Upper lobe of left lung (tissue), 6 donors: ENCODE data around the gene GOT1. TPM values are rescaled to one million over a fixed set of nuclear protein-coding genes. Genes with fewer than 3 reads are reported as not detected.

Experiments
- ATAC-seq, 2 donors: fragments of 200-7000 bp; cut with Tn5 transposase; one replicate each; pipeline ENCODE4 v1.9.1; 2022; ENCODE audit warnings: mild to moderate bottlenecking in 2 of 2, moderate library complexity in 2 of 2; ENCODE audit not compliant: low FRiP score in 2 of 2
- DNase-seq, 2 donors: peaks; one replicate each; pipeline ENCODE4 v3.0.0-alpha.2; 2019 to 2020
- H3K27ac ChIP-seq, 4 donors: fragments of 200-600 bp; sonication (generic); one replicate each; pipeline ENCODE4 v1.5.1; 2016 to 2019
- H3K27me3 ChIP-seq, 4 donors: fragments of 200-600 bp; sonication (generic); one replicate each; pipeline ENCODE4 v1.5.1; 2017 to 2019
- H3K36me3 ChIP-seq, 4 donors: fragments of 200-600 bp; sonication (generic); one replicate each; pipeline ENCODE4 v1.5.1; 2016 to 2019
- H3K4me1 ChIP-seq, 4 donors: fragments of 200-600 bp; sonication (generic); one replicate each; pipeline ENCODE4 v1.5.1; 2018 to 2019
- H3K4me3 ChIP-seq, 4 donors: fragments of 200-600 bp; sonication (generic); one replicate each; pipeline ENCODE4 v1.5.1; 2017 to 2019; ENCODE audit warnings: mild to moderate bottlenecking in 2 of 4, moderate library complexity in 1 of 4
- H3K9me3 ChIP-seq, 4 donors: fragments of 200-600 bp; sonication (generic); one replicate each; pipeline ENCODE4 v1.5.1; 2018 to 2019
- EP300 ChIP-seq, 4 donors: sonication (generic); formaldehyde crosslinking; IDR thresholded peaks; one replicate each; pipeline ENCODE4 v1.5.1; 2017; ENCODE audit warnings: antibody characterized with exemption in 4 of 4, control low read depth in 2 of 4
- POLR2A ChIP-seq, 4 donors: fragments of 450-650 bp; IDR thresholded peaks; one replicate each; pipeline ENCODE4 v1.5.1; 2016 to 2017; ENCODE audit warnings: antibody characterized with exemption in 4 of 4, mild to moderate bottlenecking in 2 of 4
- POLR2AphosphoS5 ChIP-seq, 2 donors: sonication (generic); formaldehyde crosslinking; IDR thresholded peaks; one replicate each; pipeline ENCODE4 v1.5.1; 2017; ENCODE audit warnings: antibody characterized with exemption in 2 of 2
- WGBS, 2 donors: methylation state at CpG; one replicate each; pipeline ENCODE4 v1.1.5; 2017 to 2018; 5-methylcytosine and 5-hydroxymethylcytosine counted together
- total RNA-seq, 6 donors: library from RNA; depleted of rRNA in 4 of 6; stranded (reverse); fragments of >200 nt in 4 of 6; gene quantifications; one replicate each; pipeline versions ENCODE4 v1.1.0 to v1.2.1, GENCODE V29; 2016 to 2021
- TF ChIP-seq, protein P1 (sequence below), 6 experiments: fragments of 450-650 bp in 4 of 6; fragments of 200-600 bp in 2 of 6; sonication (generic) in 2 of 6; IDR thresholded peaks; one replicate each; pipeline ENCODE4 v1.5.1; 2016 to 2019; ENCODE audit warnings: antibody characterized with exemption in 6 of 6
- donor health status: DM: no; HTN: no; CAD: no; lungs with moderate emphysema.
- donor health status: DM: no; HTN: yes; CAD: no; lungs with severe emphysema.

Gene GOT1
- 10 to 100 TPM; 13.1 to 46.8 (median 25.7) TPM for total RNA-seq

- peak; percentile 99 for ATAC-seq
- DNase-seq, result peak; percentile 96 to 97
- TF ChIP-seq, protein P1, sequence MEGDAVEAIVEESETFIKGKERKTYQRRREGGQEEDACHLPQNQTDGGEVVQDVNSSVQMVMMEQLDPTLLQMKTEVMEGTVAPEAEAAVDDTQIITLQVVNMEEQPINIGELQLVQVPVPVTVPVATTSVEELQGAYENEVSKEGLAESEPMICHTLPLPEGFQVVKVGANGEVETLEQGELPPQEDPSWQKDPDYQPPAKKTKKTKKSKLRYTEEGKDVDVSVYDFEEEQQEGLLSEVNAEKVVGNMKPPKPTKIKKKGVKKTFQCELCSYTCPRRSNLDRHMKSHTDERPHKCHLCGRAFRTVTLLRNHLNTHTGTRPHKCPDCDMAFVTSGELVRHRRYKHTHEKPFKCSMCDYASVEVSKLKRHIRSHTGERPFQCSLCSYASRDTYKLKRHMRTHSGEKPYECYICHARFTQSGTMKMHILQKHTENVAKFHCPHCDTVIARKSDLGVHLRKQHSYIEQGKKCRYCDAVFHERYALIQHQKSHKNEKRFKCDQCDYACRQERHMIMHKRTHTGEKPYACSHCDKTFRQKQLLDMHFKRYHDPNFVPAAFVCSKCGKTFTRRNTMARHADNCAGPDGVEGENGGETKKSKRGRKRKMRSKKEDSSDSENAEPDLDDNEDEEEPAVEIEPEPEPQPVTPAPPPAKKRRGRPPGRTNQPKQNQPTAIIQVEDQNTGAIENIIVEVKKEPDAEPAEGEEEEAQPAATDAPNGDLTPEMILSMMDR (IDR thresholded peaks at IDR 0.05), result peak in 1 of 6 experiments; percentile 16
- TF ChIP-seq EP300 (IDR thresholded peaks at IDR 0.05), result peak in 1 of 4 donors; percentile 44
- peak in 3 of 4 donors; percentile 66 to 91 (median 69) for TF ChIP-seq POLR2A (IDR thresholded peaks at IDR 0.05)
- peak; percentile 83 to 88 for TF ChIP-seq POLR2AphosphoS5 (IDR thresholded peaks at IDR 0.05)
- 0 to 5% methylated on average over 13 to 34 of the region's 59 CpGs for WGBS, 2 donors
- peak within 1 kb of the TSS; percentile 56 to 88 (median 72) for H3K4me3 ChIP-seq
- H3K9me3 ChIP-seq, result no peaks in the 10 kb centered on the region
- H3K36me3 ChIP-seq, result peaks cover 0 to 13% (median 0%) of the 10 kb centered on the region in 4 donors
- no peaks in the 10 kb centered on the region for H3K27me3 ChIP-seq
- H3K27ac ChIP-seq, result peak within 1 kb of the TSS; percentile 81 to 93 (median 92)
- H3K4me1 ChIP-seq, result peaks cover 9 to 21% (median 15%) of the 10 kb centered on the region in 4 donors
Measured at GRCh38 chr10:99430451-99431189, at the start of gene GOT1. TSS of gene GOT1 (minus strand) at chr10:99430624. CDS start at chr10:99430565, 59 bp downstream.

- no peak for ATAC-seq
- no peaks in the 10 kb centered on the region for H3K36me3 ChIP-seq
- TF ChIP-seq, protein P1 (IDR thresholded peaks at IDR 0.05), result no peak
- TF ChIP-seq POLR2AphosphoS5 (IDR thresholded peaks at IDR 0.05) (no peak), EP300 (IDR thresholded peaks at IDR 0.05) (no peak), POLR2A (IDR thresholded peaks at IDR 0.05) (no peak)
- WGBS, 2 donors, result 56 to 71% methylated on average over 5 of the region's 5 CpGs
- no peak overlapping the region for H3K27ac ChIP-seq
- H3K27me3 ChIP-seq, result no peaks in the 10 kb centered on the region
- peaks cover 0 to 2% (median 0%) of the 10 kb centered on the region in 4 donors for H3K4me1 ChIP-seq
- no peak for DNase-seq
- H3K9me3 ChIP-seq, result no peaks in the 10 kb centered on the region
- H3K4me3 ChIP-seq, result no peak overlapping the region
Measured at GRCh38 chr10:99470327-99470726, 39.9 kb upstream of the GOT1 start.

DNA sequence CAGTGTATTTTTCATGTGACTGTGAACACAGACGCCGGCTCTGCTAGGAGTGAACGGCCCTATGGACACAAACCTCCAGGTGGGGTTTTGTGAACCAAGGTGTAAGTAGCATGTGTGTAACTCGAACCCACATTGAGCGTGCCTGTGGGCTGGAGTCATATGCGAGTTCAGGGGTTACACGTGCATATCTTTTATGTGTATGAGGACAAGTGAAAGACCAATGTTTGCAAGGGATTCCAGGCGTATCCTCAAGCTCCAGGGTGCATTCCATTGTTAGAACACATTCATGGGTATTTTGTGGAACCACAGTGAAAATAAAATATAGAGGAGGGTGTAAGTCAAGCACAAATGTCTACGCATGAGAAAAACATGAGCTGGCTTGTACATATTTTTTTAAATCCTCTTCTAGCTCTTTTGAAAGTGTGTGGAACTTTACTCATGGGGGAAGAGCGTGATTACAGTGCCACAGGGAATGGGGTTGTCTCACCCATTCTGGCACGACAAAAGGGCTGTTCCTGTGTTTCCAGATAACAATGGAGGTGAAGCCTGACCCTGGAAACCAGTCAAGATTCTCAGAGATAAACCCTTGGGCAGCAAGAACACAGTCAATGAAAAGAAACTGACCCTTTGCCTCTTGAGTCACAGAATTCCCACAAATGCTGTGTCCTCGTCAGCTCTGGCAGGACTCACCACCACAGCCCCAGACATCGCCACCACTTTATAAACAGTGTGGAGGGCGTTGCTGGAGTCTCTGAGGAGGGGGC is 37.0 kb upstream of the GOT1 start:
- no peaks in the 10 kb centered on the region for H3K9me3 ChIP-seq
- H3K27me3 ChIP-seq, result no peaks in the 10 kb centered on the region
- TF ChIP-seq POLR2AphosphoS5 (IDR thresholded peaks at IDR 0.05) (peak; percentile 4 to 45), POLR2A (IDR thresholded peaks at IDR 0.05) (no peak), EP300 (IDR thresholded peaks at IDR 0.05) (peak in 1 of 4 donors; percentile 32)
- TF ChIP-seq, protein P1 (IDR thresholded peaks at IDR 0.05), result no peak
- ATAC-seq, result peak in 1 of 2 donors; percentile 62
- H3K4me3 ChIP-seq, result no peak overlapping the region
- H3K4me1 ChIP-seq, result peaks cover 0 to 2% (median 0%) of the 10 kb centered on the region in 4 donors
- 67 to 71% methylated on average over 14 of the region's 14 CpGs for WGBS, 2 donors
- H3K36me3 ChIP-seq, result no peaks in the 10 kb centered on the region
- no peak for DNase-seq
- peak overlapping the region; percentile 7 to 55 (median 44) for H3K27ac ChIP-seq

DNA sequence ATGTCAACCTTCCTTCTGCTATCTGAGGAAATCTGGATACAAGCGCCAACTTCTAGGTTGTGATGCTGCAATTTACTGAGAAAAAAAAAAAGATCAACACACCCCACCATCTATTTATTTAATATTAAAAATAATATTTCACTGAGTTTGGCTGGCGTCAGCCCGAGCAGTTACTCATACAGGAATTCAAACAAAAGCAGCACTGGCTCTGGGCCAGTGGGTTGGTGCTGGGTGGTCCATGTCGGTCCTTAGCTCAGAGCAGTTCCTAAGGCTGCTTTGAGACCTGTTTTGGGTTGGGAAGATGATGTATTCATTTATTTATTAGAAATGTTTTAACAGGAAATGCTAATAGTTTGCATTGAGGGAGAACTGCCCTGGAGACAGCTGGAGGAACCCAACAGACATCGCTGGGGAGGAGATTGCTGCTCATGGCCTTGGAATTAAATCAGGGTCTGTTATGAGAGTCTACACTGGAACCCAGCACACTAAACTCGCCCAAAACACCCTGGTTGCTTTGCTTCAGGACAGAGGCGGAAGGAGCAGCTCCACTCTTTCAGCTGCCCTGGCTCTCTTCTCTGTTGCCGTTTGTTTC is 36.3 kb upstream of the GOT1 start:
- H3K36me3 ChIP-seq, result no peaks in the 10 kb centered on the region
- no peak overlapping the region for H3K4me3 ChIP-seq
- H3K4me1 ChIP-seq, result peaks cover 0 to 2% (median 0%) of the 10 kb centered on the region in 4 donors
- DNase-seq (no peak), ATAC-seq (no peak)
- peak overlapping the region in 3 of 4 donors; percentile 40 to 55 (median 47) for H3K27ac ChIP-seq
- no peaks in the 10 kb centered on the region for H3K9me3 ChIP-seq
- no peak for TF ChIP-seq POLR2A (IDR thresholded peaks at IDR 0.05)
- no peak for TF ChIP-seq POLR2AphosphoS5 (IDR thresholded peaks at IDR 0.05)
- TF ChIP-seq, protein P1 (IDR thresholded peaks at IDR 0.05), result no peak
- TF ChIP-seq EP300 (IDR thresholded peaks at IDR 0.05), result no peak
- WGBS, 2 donors, result 53 to 63% methylated on average over 8 of the region's 8 CpGs
- no peaks in the 10 kb centered on the region for H3K27me3 ChIP-seq
